GM10266 (cell line): ENCODE data around the gene STIMATE.

ENCODE experiments used
- DNase-seq: peaks from one replicate; pipeline ENCODE4 v3.0.0; 2012; ENCODE audit errors: extremely low spot score
- CTCF ChIP-seq: IDR thresholded peaks from 2 replicates; pipeline ENCODE4 v1.5.1; 2012; ENCODE audit warnings: mild to moderate bottlenecking, low read depth; ENCODE audit not compliant: control insufficient read depth, insufficient read depth; ENCODE audit errors: missing control alignments

STIMATE gene

GRCh38 chr3:52895418-52895817 lies 1.9 kb downstream of the STIMATE start:
- no peak for TF ChIP-seq CTCF
- no peak for DNase-seq

GRCh38 chr3:52894756-52895155 lies 2.6 kb downstream of the STIMATE start:
- TF ChIP-seq CTCF = no peak

GRCh38 chr3:52893723-52894122 lies 3.6 kb downstream of the STIMATE start:
- no peak for DNase-seq
- TF ChIP-seq CTCF = no peak

More at GRCh38 chr3:52894756-52895155, 2.6 kb downstream of the STIMATE start:
- no peak for DNase-seq

- peak; percentile 67 for DNase-seq
- no peak for TF ChIP-seq CTCF
Measured at GRCh38 chr3:52892625-52893311, 4.6 kb downstream of the STIMATE start.

GRCh38 chr3:52892290-52892624 lies 5.1 kb downstream of the STIMATE start:
- no peak for DNase-seq
- TF ChIP-seq CTCF = no peak

- TF ChIP-seq CTCF = no peak
- no peak for DNase-seq
Measured at GRCh38 chr3:52891615-52892081, 5.7 kb downstream of the STIMATE start.

- no peak for DNase-seq
- TF ChIP-seq CTCF = no peak
Measured at GRCh38 chr3:52891164-52891563, 6.2 kb downstream of the STIMATE start.
